OCI-LY1 (cell line): ENCODE results near the gene SOBP.

ENCODE experiments used
- H2AFZ ChIP-seq: fragments of 200-600 bp; sonication (generic), shearing (Covaris generic); 2 replicates; pipeline ENCODE4 v1.6.0; 2014; ENCODE audit warnings: antibody characterized with exemption, mild to moderate bottlenecking, low read length
- H3F3A ChIP-seq: fragments of 200-600 bp; sonication (generic), shearing (Covaris generic); 2 replicates; pipeline ENCODE4 v1.6.0; 2014; ENCODE audit warnings: mild to moderate bottlenecking, antibody characterized with exemption, low read length, moderate library complexity; ENCODE audit not compliant: insufficient read depth
- H3K27ac ChIP-seq: fragments of 200-600 bp; sonication (generic); 2 replicates; pipeline ENCODE4 v1.5.1; 2014; ENCODE audit warnings: low read length, mixed run types, mild to moderate bottlenecking, low read depth; ENCODE audit not compliant: poor library complexity, severe bottlenecking
- H3K27me3 ChIP-seq: fragments of 200-600 bp; sonication (generic); 2 replicates; pipeline ENCODE4 v1.6.0; 2014; ENCODE audit warnings: antibody characterized with exemption, mild to moderate bottlenecking, low read length, moderate library complexity; ENCODE audit not compliant: insufficient read depth
- H3K36me3 ChIP-seq: fragments of 200-600 bp; sonication (generic); 2 replicates; pipeline ENCODE4 v1.6.1; 2014; ENCODE audit warnings: mild to moderate bottlenecking, antibody characterized with exemption, low read length, moderate library complexity, mixed read lengths; ENCODE audit not compliant: insufficient read depth
- H3K4me1 ChIP-seq: fragments of 200-600 bp; sonication (generic); 2 replicates; pipeline ENCODE4 v1.5.1; 2014; ENCODE audit warnings: mild to moderate bottlenecking, low read length, moderate library complexity; ENCODE audit not compliant: insufficient read depth, severe bottlenecking
- H3K4me2 ChIP-seq: fragments of 200-600 bp; sonication (generic), shearing (Covaris generic); 2 replicates; pipeline ENCODE4 v1.6.1; 2014; ENCODE audit warnings: low read length
- H3K4me3 ChIP-seq: fragments of 200-600 bp; sonication (generic); 2 replicates; pipeline ENCODE4 v1.5.1; 2014; ENCODE audit warnings: low read length, low read depth, mild to moderate bottlenecking, mixed read lengths; ENCODE audit not compliant: poor library complexity, severe bottlenecking
- H3K79me2 ChIP-seq: fragments of 200-600 bp; shearing (Covaris generic); 2 replicates; pipeline ENCODE4 v1.6.1; 2016; ENCODE audit warnings: mixed run types, low read length, mixed read lengths; ENCODE audit not compliant: insufficient read depth
- H3K9ac ChIP-seq: fragments of 200-600 bp; sonication (generic), shearing (Covaris generic); 2 replicates; pipeline ENCODE4 v1.6.1; 2014; ENCODE audit warnings: mild to moderate bottlenecking, low read length, mixed read lengths
- H3K9me2 ChIP-seq: fragments of 200-600 bp; sonication (generic), shearing (Covaris generic); 2 replicates; pipeline ENCODE4 v1.6.1; 2014; ENCODE audit warnings: low read depth, mild to moderate bottlenecking, low read length, mixed read lengths
- H3K9me3 ChIP-seq: fragments of 200-600 bp; shearing (Covaris generic); 2 replicates; pipeline ENCODE4 v1.6.1; 2014; ENCODE audit warnings: low read length, mixed read lengths
- H4K20me1 ChIP-seq: fragments of 200-600 bp; sonication (generic), shearing (Covaris generic); 2 replicates; pipeline ENCODE4 v1.6.0; 2016; ENCODE audit warnings: mild to moderate bottlenecking, low read length; ENCODE audit not compliant: insufficient read depth
- CTCF ChIP-seq: fragments of 200-600 bp; sonication (generic), shearing (Covaris generic); IDR thresholded peaks from 2 replicates; pipeline ENCODE4 v1.5.1; 2017; ENCODE audit warnings: mild to moderate bottlenecking, antibody characterized with exemption, low read length, moderate library complexity, mixed read lengths
- EZH2 ChIP-seq: fragments of 200-600 bp; sonication (generic), shearing (Covaris generic); IDR thresholded peaks from 2 replicates; pipeline ENCODE4 v1.8.0; 2017; ENCODE audit warnings: borderline replicate concordance, mixed run types, mild to moderate bottlenecking, antibody characterized with exemption, low read length, moderate library complexity, mixed read lengths

The SOBP gene

GRCh38 chr6:107572886-107573285 is 83.0 kb downstream of the SOBP start:
- no peak overlapping the region for H2AFZ ChIP-seq
- no peaks in the 10 kb centered on the region for H3F3A ChIP-seq
- peaks cover 13% of the 10 kb centered on the region for H3K4me1 ChIP-seq
- TF ChIP-seq CTCF (no peak), EZH2 (no peak)
- H3K9me2 ChIP-seq: no peaks in the 10 kb centered on the region
- no peaks in the 10 kb centered on the region for H3K27me3 ChIP-seq
- no peak overlapping the region for H3K9ac ChIP-seq
- no peaks in the 10 kb centered on the region for H3K9me3 ChIP-seq
- no peaks in the 10 kb centered on the region for H4K20me1 ChIP-seq
- no peak overlapping the region for H3K27ac ChIP-seq
- H3K4me2 ChIP-seq: no peak overlapping the region
- no peak overlapping the region for H3K4me3 ChIP-seq
- no peaks in the 10 kb centered on the region for H3K79me2 ChIP-seq
- H3K36me3 ChIP-seq: peaks cover 72% of the 10 kb centered on the region; the same call in 1 of the 2 replicates

- no peaks in the 10 kb centered on the region for H3K9me3 ChIP-seq
These were observed 84.9 kb downstream of the SOBP start for GRCh38 chr6:107574856-107575255.

GRCh38 chr6:107576852-107577251 is 86.9 kb downstream of the SOBP start:
- no peak overlapping the region for H3K4me3 ChIP-seq
- H3K9me2 ChIP-seq: no peaks in the 10 kb centered on the region
- TF ChIP-seq EZH2: no peak
- TF ChIP-seq CTCF: no peak
- H3K27ac ChIP-seq: no peak overlapping the region
- no peak overlapping the region for H3K4me2 ChIP-seq
- no peaks in the 10 kb centered on the region for H3K9me3 ChIP-seq
- peaks cover 13% of the 10 kb centered on the region for H3K4me1 ChIP-seq
- H2AFZ ChIP-seq: no peak overlapping the region
- no peaks in the 10 kb centered on the region for H3K79me2 ChIP-seq
- H4K20me1 ChIP-seq: no peaks in the 10 kb centered on the region
- H3K27me3 ChIP-seq: no peaks in the 10 kb centered on the region
- peaks cover 61% of the 10 kb centered on the region; the same call in 1 of the 2 replicates for H3K36me3 ChIP-seq
- H3K9ac ChIP-seq: no peak overlapping the region
- no peaks in the 10 kb centered on the region for H3F3A ChIP-seq

More at GRCh38 chr6:107574856-107575255, 84.9 kb downstream of the SOBP start:
- peaks cover 13% of the 10 kb centered on the region for H3K4me1 ChIP-seq
- peaks cover 57% of the 10 kb centered on the region; the same call in 1 of the 2 replicates for H3K36me3 ChIP-seq
- H3K4me2 ChIP-seq: no peak overlapping the region
- H3K79me2 ChIP-seq: no peaks in the 10 kb centered on the region
- no peaks in the 10 kb centered on the region for H3K27me3 ChIP-seq
- no peak for TF ChIP-seq CTCF
- no peak for TF ChIP-seq EZH2
- no peak overlapping the region for H3K9ac ChIP-seq
- no peaks in the 10 kb centered on the region for H3K9me2 ChIP-seq
- no peak overlapping the region for H2AFZ ChIP-seq
- no peaks in the 10 kb centered on the region for H4K20me1 ChIP-seq
- H3K27ac ChIP-seq: peak overlapping the region; percentile 14
- H3F3A ChIP-seq: no peaks in the 10 kb centered on the region
- no peak overlapping the region for H3K4me3 ChIP-seq
